Measurements from ENCODE around the gene HSPG2. TPM values are rescaled to one million over a fixed set of nuclear protein-coding genes. Genes with fewer than 3 reads are reported as not detected.
A peak's percentile ranks its signal among the peaks of the same experiment; 100 is the strongest.

Gene HSPG2
- total and polyA plus RNA-seq, 2 of the 13 experiments (the other 11 are each of a cell fraction or from before 2014, with no cell fraction given), result 9.1 to 13.1 TPM

- TF ChIP-seq NR2F1 (CRISPR knock-in tag; IDR thresholded peaks at IDR 0.05) (peak; percentile 24 to 49; a peak in 2 of 4 replicates), TARDBP (CRISPR knock-in tag; IDR thresholded peaks at IDR 0.05) (no peak), ARHGAP35 (CRISPR knock-in tag; IDR thresholded peaks at IDR 0.05; ENCODE audit: borderline replicate concordance) (no peak), ZNF709 (CRISPR knock-in tag; IDR thresholded peaks at IDR 0.05) (no peak), ZNF17 (CRISPR knock-in tag; IDR thresholded peaks at IDR 0.05) (no peak), HMGA1 (CRISPR knock-in tag; conservative IDR thresholded peaks at IDR 0.05) (no peak), TGIF2 (CRISPR knock-in tag; IDR thresholded peaks at IDR 0.05) (no peak), NFATC3 (CRISPR knock-in tag; IDR thresholded peaks at IDR 0.05) (no peak), ZNF773 (CRISPR knock-in tag; IDR thresholded peaks at IDR 0.05; ENCODE audit: borderline replicate concordance) (no peak), ZNF337 (CRISPR knock-in tag; IDR thresholded peaks at IDR 0.05; ENCODE audit: borderline replicate concordance, low read depth) (no peak), ZNF383 (CRISPR knock-in tag; IDR thresholded peaks at IDR 0.05; ENCODE audit: borderline replicate concordance) (no peak), MAFF (IDR thresholded peaks at IDR 0.05; ENCODE audit: low read depth, low read length) (no peak), IKZF1 (IDR thresholded peaks at IDR 0.05) (no peak), YY1 (IDR thresholded peaks at IDR 0.05; ENCODE audit: insufficient read depth, insufficient replicate concordance, low read depth, low read length) (peak; percentile 49), HNRNPL (IDR thresholded peaks at IDR 0.05; ENCODE audit: low read depth, low read length) (no peak), ZNF557 (CRISPR knock-in tag; IDR thresholded peaks at IDR 0.05) (no peak), NKX3-1 (CRISPR knock-in tag; IDR thresholded peaks at IDR 0.05) (no peak), NFRKB (IDR thresholded peaks at IDR 0.05) (no peak), ZNF780A (CRISPR knock-in tag; IDR thresholded peaks at IDR 0.05) (no peak), ZSCAN12 (CRISPR knock-in tag; IDR thresholded peaks at IDR 0.05) (no peak), ISX (CRISPR knock-in tag; conservative IDR thresholded peaks at IDR 0.05) (no peak), ZNF343 (CRISPR knock-in tag; IDR thresholded peaks at IDR 0.05) (no peak), ZNF792 (CRISPR knock-in tag; IDR thresholded peaks at IDR 0.05) (peak; percentile 79; the same call in 1 of the 2 replicates), IRX3 (CRISPR knock-in tag; IDR thresholded peaks at IDR 0.05; ENCODE audit: borderline replicate concordance, low read depth) (no peak), HMG20A (CRISPR knock-in tag; IDR thresholded peaks at IDR 0.05; ENCODE audit: borderline replicate concordance) (no peak), ZNF558 (CRISPR knock-in tag; IDR thresholded peaks at IDR 0.05; ENCODE audit: borderline replicate concordance) (no peak), ZFP62 (CRISPR knock-in tag; IDR thresholded peaks at IDR 0.05) (no peak), LBX2 (CRISPR knock-in tag; IDR thresholded peaks at IDR 0.05; ENCODE audit: borderline replicate concordance) (no peak), ZNF331 (CRISPR knock-in tag; IDR thresholded peaks at IDR 0.05) (no peak; the same call in none of the 2 replicates), NCOA5 (CRISPR knock-in tag; IDR thresholded peaks at IDR 0.05) (no peak), ZNF484 (CRISPR knock-in tag; IDR thresholded peaks at IDR 0.05; ENCODE audit: borderline replicate concordance, low read depth) (no peak), RELA (CRISPR knock-in tag; IDR thresholded peaks at IDR 0.05) (no peak), SETDB1 (CRISPR knock-in tag; IDR thresholded peaks at IDR 0.05; ENCODE audit: borderline replicate concordance) (no peak)
Observed at GRCh38 chr1:21783679-21784603, 153.2 kb downstream of the HSPG2 start (continued).
